ENCODE results near the gene EVPLL. TPM values are rescaled to one million over a fixed set of nuclear protein-coding genes. Genes with fewer than 3 reads are reported as not detected.
A peak's percentile ranks its signal among the peaks of the same experiment; 100 is the strongest.
"Not testable (repeated sequence)": the region's sequence is repeated elsewhere in the genome, so short reads cannot be mapped to it uniquely, and the experiment has no call there.

The EVPLL gene
- total RNA-seq, 2 experiments from 2014 or later, result not detected

GRCh38 chr17:18363101-18364049, 14.2 kb upstream of the EVPLL start, which contains the start of gene SHMT1:
SHMT1 (minus strand) TSS chr17:18363550; CDS start chr17:18355981, 7,569 bp downstream.
- Mint-ChIP-seq H3K9me3 (no peaks in the 10 kb centered on the region), H3K4me1 (peaks cover 14% of the 10 kb centered on the region), H3K4me3 (peak within 1 kb of the TSS; percentile 93), H3K27me3 (no peaks in the 10 kb centered on the region), H3K36me3 (peaks cover 13% of the 10 kb centered on the region), H3K27ac (peak within 1 kb of the TSS; percentile 91)
- ATAC-seq (ENCODE audit: low read depth), result peak; percentile 100
- DNase-seq, result peak; percentile 96
- POLR2A ChIA-PET, result interaction anchor here (0.9 to 1.9 kb wide), 2 partner anchors 35 to 49 kb away, joined by 3 to 9 read pairs; partner anchors contain the start of genes SMCR8 and TOP3A

GRCh38 chr17:18364166-18364565, 13.4 kb upstream of the EVPLL start:
- DNase-seq (no peak), ATAC-seq (ENCODE audit: low read depth) (no peak)
- peaks cover 12% of the 10 kb centered on the region for H3K4me1 Mint-ChIP-seq
- H3K36me3 Mint-ChIP-seq, result peaks cover 12% of the 10 kb centered on the region
- no peak overlapping the region for H3K4me3 Mint-ChIP-seq
- H3K27me3 Mint-ChIP-seq, result no peaks in the 10 kb centered on the region
- no peak overlapping the region for H3K27ac Mint-ChIP-seq
- POLR2A ChIA-PET, result no interaction called here
- H3K9me3 Mint-ChIP-seq, result no peaks in the 10 kb centered on the region

GRCh38 chr17:18368946-18369345, 8.6 kb upstream of the EVPLL start:
- no peak for DNase-seq
- H3K27ac Mint-ChIP-seq, result no peak overlapping the region
- no peaks in the 10 kb centered on the region for H3K4me1 Mint-ChIP-seq
- H3K9me3 Mint-ChIP-seq, result no peaks in the 10 kb centered on the region
- H3K27me3 Mint-ChIP-seq, result peaks cover 4% of the 10 kb centered on the region
- no peaks in the 10 kb centered on the region for H3K36me3 Mint-ChIP-seq
- no peak overlapping the region for H3K4me3 Mint-ChIP-seq
- ATAC-seq (ENCODE audit: low read depth), result no peak
- POLR2A ChIA-PET, result no interaction called here

GRCh38 chr17:18370761-18371160, 6.8 kb upstream of the EVPLL start:
- Mint-ChIP-seq H3K36me3 (no peaks in the 10 kb centered on the region), H3K9me3 (peaks cover 5% of the 10 kb centered on the region)

GRCh38 chr17:18371455-18371854, 6.1 kb upstream of the EVPLL start:
- H3K4me3 Mint-ChIP-seq, result no peak overlapping the region
- POLR2A ChIA-PET, result no interaction called here
- DNase-seq (no peak), ATAC-seq (ENCODE audit: low read depth) (no peak)
- peaks cover 7% of the 10 kb centered on the region for H3K27me3 Mint-ChIP-seq
- H3K4me1 Mint-ChIP-seq, result no peaks in the 10 kb centered on the region
- H3K9me3 Mint-ChIP-seq, result peaks cover 5% of the 10 kb centered on the region
- H3K36me3 Mint-ChIP-seq, result no peaks in the 10 kb centered on the region
- H3K27ac Mint-ChIP-seq, result no peak overlapping the region

More at GRCh38 chr17:18370761-18371160, 6.8 kb upstream of the EVPLL start:
- H3K27ac Mint-ChIP-seq, result no peak overlapping the region
- no peak overlapping the region for H3K4me3 Mint-ChIP-seq
- POLR2A ChIA-PET, result no interaction called here
- DNase-seq (no peak), ATAC-seq (ENCODE audit: low read depth) (no peak)
- H3K27me3 Mint-ChIP-seq, result peaks cover 5% of the 10 kb centered on the region
- H3K4me1 Mint-ChIP-seq, result no peaks in the 10 kb centered on the region

- POLR2A ChIA-PET; H3K4me3 Mint-ChIP-seq; ATAC-seq (ENCODE audit: low read depth); H3K4me1 Mint-ChIP-seq; H3K27me3 Mint-ChIP-seq; H3K9me3 Mint-ChIP-seq; H3K27ac Mint-ChIP-seq; H3K36me3 Mint-ChIP-seq; DNase-seq: not testable (repeated sequence)
These were observed 4.4 kb upstream of the EVPLL start for GRCh38 chr17:18373181-18373580.

GRCh38 chr17:18374216-18374615, 3.4 kb upstream of the EVPLL start:
- H3K4me3 Mint-ChIP-seq, result no peak overlapping the region
- ATAC-seq (ENCODE audit: low read depth), result no peak
- H3K9me3 Mint-ChIP-seq, result peaks cover 5% of the 10 kb centered on the region
- no peaks in the 10 kb centered on the region for H3K4me1 Mint-ChIP-seq
- POLR2A ChIA-PET, result interaction anchor here (0.6 kb wide), 1 partner anchor 526 kb away, joined by 5 read pairs; no protein-coding TSS in a partner anchor
- peaks cover 7% of the 10 kb centered on the region for H3K27me3 Mint-ChIP-seq
- H3K27ac Mint-ChIP-seq, result no peak overlapping the region
- no peak for DNase-seq
- no peaks in the 10 kb centered on the region for H3K36me3 Mint-ChIP-seq

GRCh38 chr17:18378205-18378505, 577 bp downstream of the EVPLL start:
- peaks cover 16% of the 10 kb centered on the region for H3K27me3 Mint-ChIP-seq
- DNase-seq (no peak), ATAC-seq (ENCODE audit: low read depth) (no peak)
- H3K36me3 Mint-ChIP-seq, result no peaks in the 10 kb centered on the region
- H3K4me1 Mint-ChIP-seq, result no peaks in the 10 kb centered on the region
- POLR2A ChIA-PET, result no interaction called here
- peaks cover 5% of the 10 kb centered on the region for H3K9me3 Mint-ChIP-seq
- no peak overlapping the region for H3K4me3 Mint-ChIP-seq
- H3K27ac Mint-ChIP-seq, result no peak overlapping the region

- POLR2A ChIA-PET; H3K36me3 Mint-ChIP-seq; H3K9me3 Mint-ChIP-seq; ATAC-seq (ENCODE audit: low read depth); DNase-seq; H3K4me3 Mint-ChIP-seq; H3K27ac Mint-ChIP-seq; H3K4me1 Mint-ChIP-seq: not testable (repeated sequence)
- H3K27me3 Mint-ChIP-seq, result peaks cover 16% of the 10 kb centered on the region
These were observed 1.0 kb downstream of the EVPLL start for GRCh38 chr17:18378614-18379013.

- DNase-seq (no peak), ATAC-seq (ENCODE audit: low read depth) (no peak)
- Mint-ChIP-seq H3K4me3 (no peak overlapping the region), H3K27me3 (peaks cover 22% of the 10 kb centered on the region), H3K9me3 (peaks cover 5% of the 10 kb centered on the region), H3K27ac (no peak overlapping the region), H3K36me3 (no peaks in the 10 kb centered on the region), H3K4me1 (no peaks in the 10 kb centered on the region)
- POLR2A ChIA-PET, result interaction anchor here (0.6 kb wide), 1 partner anchor 163 kb away, joined by 3 read pairs; no protein-coding TSS in a partner anchor
These were observed 1.9 kb downstream of the EVPLL start for GRCh38 chr17:18379246-18380146.

GRCh38 chr17:18380471-18381157, 3.0 kb downstream of the EVPLL start:
- Mint-ChIP-seq H3K4me3 (no peak overlapping the region), H3K27ac (no peak overlapping the region), H3K27me3 (peaks cover 25% of the 10 kb centered on the region), H3K9me3 (no peaks in the 10 kb centered on the region), H3K36me3 (no peaks in the 10 kb centered on the region), H3K4me1 (no peaks in the 10 kb centered on the region)
- ATAC-seq (ENCODE audit: low read depth), result no peak
- DNase-seq, result no peak
- POLR2A ChIA-PET, result interaction anchor here (0.6 kb wide), 1 partner anchor 164 kb away, joined by 3 read pairs; no protein-coding TSS in a partner anchor

GRCh38 chr17:18381158-18381952, 3.8 kb downstream of the EVPLL start:
- no peak for DNase-seq
- no peaks in the 10 kb centered on the region for H3K4me1 Mint-ChIP-seq
- no peaks in the 10 kb centered on the region for H3K9me3 Mint-ChIP-seq
- H3K27me3 Mint-ChIP-seq, result peaks cover 22% of the 10 kb centered on the region
- H3K36me3 Mint-ChIP-seq, result no peaks in the 10 kb centered on the region
- no peak overlapping the region for H3K27ac Mint-ChIP-seq
- H3K4me3 Mint-ChIP-seq, result no peak overlapping the region
- no peak for ATAC-seq (ENCODE audit: low read depth)
- POLR2A ChIA-PET, result no interaction called here

All from activated naive CD8-positive, alpha-beta T cell treated with anti-CD3 and anti-CD28 coated beads, Interleukin-2, amount 10 ng/mL, durations not matched to agents 7 days and 5 days (primary cell).